Esophagus squamous epithelium (tissue), 4 donors: ENCODE measurements around the gene CAPN8.

Source experiments
- CTCF ChIP-seq, 6 experiments: fragments of 450-650 bp in 4 of 6; fragments of 200-600 bp in 2 of 6; sonication (generic) in 2 of 6; IDR thresholded peaks; one replicate each; pipeline ENCODE4 v1.5.1; 2016 to 2019; ENCODE audit warnings: antibody characterized with exemption in 6 of 6, mild to moderate bottlenecking in 4 of 6, moderate library complexity in 4 of 6
- POLR2A ChIP-seq, 4 donors: fragments of 450-650 bp; IDR thresholded peaks; one replicate each; pipeline ENCODE4 v1.6.1; 2017; ENCODE audit warnings: antibody characterized with exemption in 4 of 4, mild to moderate bottlenecking in 4 of 4, moderate library complexity in 3 of 4

GRCh38 chr1:223618680-223619079, 46.8 kb downstream of the CAPN8 start:
- TF ChIP-seq CTCF (IDR thresholded peaks at IDR 0.05) (no peak), POLR2A (IDR thresholded peaks at IDR 0.05) (no peak)
